WI38 (cell line): ENCODE measurements around the gene LRCH4.

Experiments
- H3K4me3 ChIP-seq: 2 replicates; pipeline ENCODE4 v1.5.1; 2011; ENCODE audit warnings: low read depth, mild to moderate bottlenecking, control low read depth, low read length
- CTCF ChIP-seq: IDR thresholded peaks from 2 replicates; pipeline ENCODE4 v1.5.1; 2012; ENCODE audit warnings: low read depth, mild to moderate bottlenecking, control low read depth, low read length

The LRCH4 gene

GRCh38 chr7:100595188-100595587 lies 9.3 kb upstream of the LRCH4 start:
- no peak for TF ChIP-seq CTCF

GRCh38 chr7:100591596-100591995 lies 5.7 kb upstream of the LRCH4 start:
- no peak overlapping the region for H3K4me3 ChIP-seq
- TF ChIP-seq CTCF, result no peak

More at GRCh38 chr7:100595188-100595587, 9.3 kb upstream of the LRCH4 start:
- H3K4me3 ChIP-seq, result no peak overlapping the region

- no peak overlapping the region for H3K4me3 ChIP-seq
- TF ChIP-seq CTCF, result no peak
Observed at GRCh38 chr7:100590077-100590737, 4.3 kb upstream of the LRCH4 start.

GRCh38 chr7:100589341-100589947 lies 3.5 kb upstream of the LRCH4 start:
- H3K4me3 ChIP-seq, result no peak overlapping the region
- no peak for TF ChIP-seq CTCF

- TF ChIP-seq CTCF, result peak; percentile 32; the same call in 1 of the 2 replicates
- H3K4me3 ChIP-seq, result no peak overlapping the region
Observed at GRCh38 chr7:100588438-100588837, 2.5 kb upstream of the LRCH4 start.

- TF ChIP-seq CTCF, result no peak
- peak within 1 kb of the TSS; percentile 68 for H3K4me3 ChIP-seq
Observed at GRCh38 chr7:100586266-100587025, 517 bp upstream of the LRCH4 start, which contains the start of gene FBXO24. Gene FBXO24, plus strand, starts transcription at chr7:100586328. Its CDS starts 298 bp downstream, at chr7:100586626.
